Fibroblast of skin of abdomen (primary cell): ENCODE data around the gene ABCA2.

ENCODE experiments used
- DNase-seq: peaks from one replicate; pipeline ENCODE4 v3.0.0-alpha.2; 2013

The ABCA2 gene

GRCh38 chr9:136963341-136963740 is 64.7 kb downstream of the ABCA2 start:
- DNase-seq: no peak

GRCh38 chr9:136962701-136963248 is 65.3 kb downstream of the ABCA2 start:
- no peak for DNase-seq

- no peak for DNase-seq
Measured at GRCh38 chr9:136962163-136962562, 65.9 kb downstream of the ABCA2 start.

GRCh38 chr9:136961279-136962065 is 66.6 kb downstream of the ABCA2 start:
- DNase-seq: no peak

GRCh38 chr9:136960938-136961275 is 67.1 kb downstream of the ABCA2 start:
- DNase-seq: no peak

- no peak for DNase-seq
Measured at GRCh38 chr9:136960212-136960937, 67.7 kb downstream of the ABCA2 start.

GRCh38 chr9:136958898-136959850 is 68.9 kb downstream of the ABCA2 start:
- no peak for DNase-seq

GRCh38 chr9:136958473-136958872 is 69.6 kb downstream of the ABCA2 start:
- no peak for DNase-seq

GRCh38 chr9:136957901-136958300 is 70.1 kb downstream of the ABCA2 start:
- no peak for DNase-seq

GRCh38 chr9:136957461-136957860 is 70.6 kb downstream of the ABCA2 start:
- no peak for DNase-seq
